CD4-positive, alpha-beta T cell treated with Interleukin-1 beta for 1 hour (primary cell): ENCODE results near the gene CYP2C18.
"Not testable (repeated sequence)": the region's sequence is repeated elsewhere in the genome, so short reads cannot be mapped to it uniquely, and the experiment has no call there.

Experiments used
- DNase-seq, 2 donors: peaks; one replicate each; pipeline ENCODE4 v3.0.0-alpha.2; 2020 to 2022

CYP2C18 gene

GRCh38 chr10:94747838-94748237 lies 64.3 kb downstream of the CYP2C18 start:
- DNase-seq, result no peak

DNA sequence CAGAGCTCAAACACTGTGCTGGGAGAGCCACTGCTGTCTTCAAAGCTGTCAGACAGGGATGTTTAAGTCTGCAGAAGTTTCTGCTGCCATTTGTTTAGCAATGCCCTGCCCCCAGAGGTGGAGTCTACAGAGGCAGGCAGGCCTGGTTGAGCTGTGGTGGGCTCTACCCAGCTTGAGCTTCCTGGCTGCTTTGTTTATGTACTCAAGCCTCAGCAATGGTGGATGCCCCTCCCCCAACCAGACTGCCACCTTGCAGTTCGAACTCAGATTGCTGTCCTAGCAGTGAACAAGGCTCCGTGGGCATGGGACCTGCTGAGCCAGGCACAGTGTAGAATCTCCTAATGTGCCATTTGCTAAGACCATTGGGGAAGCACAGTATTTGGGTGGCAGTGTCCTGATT lies 74.4 kb downstream of the CYP2C18 start:
- DNase-seq, result no peak

- no peak for DNase-seq
Observed at GRCh38 chr10:94760586-94761178, 77.2 kb downstream of the CYP2C18 start.

GRCh38 chr10:94762393-94762792 lies 78.9 kb downstream of the CYP2C18 start, which contains the start of gene CYP2C19:
Gene CYP2C19 (plus strand): TSS chr10:94762681. CDS start chr10:94762706, 25 bp downstream.
- no peak for DNase-seq

DNA sequence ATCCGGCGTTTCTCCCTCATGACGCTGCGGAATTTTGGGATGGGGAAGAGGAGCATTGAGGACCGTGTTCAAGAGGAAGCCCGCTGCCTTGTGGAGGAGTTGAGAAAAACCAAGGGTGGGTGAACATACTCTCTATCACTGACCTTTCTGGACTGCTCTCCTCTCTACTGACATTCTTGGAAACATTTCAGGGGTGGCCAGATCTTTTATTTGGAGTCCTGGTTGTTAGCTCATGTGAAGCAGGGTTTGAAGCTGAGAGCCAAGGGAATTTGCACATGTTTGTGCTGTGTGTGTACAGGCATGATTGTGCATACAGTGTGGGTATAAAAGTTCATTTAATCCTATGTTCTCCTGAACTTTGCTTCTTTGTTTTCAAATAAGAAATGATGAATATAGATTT lies 91.9 kb downstream of the CYP2C18 start:
- DNase-seq, result not testable (repeated sequence)

DNA sequence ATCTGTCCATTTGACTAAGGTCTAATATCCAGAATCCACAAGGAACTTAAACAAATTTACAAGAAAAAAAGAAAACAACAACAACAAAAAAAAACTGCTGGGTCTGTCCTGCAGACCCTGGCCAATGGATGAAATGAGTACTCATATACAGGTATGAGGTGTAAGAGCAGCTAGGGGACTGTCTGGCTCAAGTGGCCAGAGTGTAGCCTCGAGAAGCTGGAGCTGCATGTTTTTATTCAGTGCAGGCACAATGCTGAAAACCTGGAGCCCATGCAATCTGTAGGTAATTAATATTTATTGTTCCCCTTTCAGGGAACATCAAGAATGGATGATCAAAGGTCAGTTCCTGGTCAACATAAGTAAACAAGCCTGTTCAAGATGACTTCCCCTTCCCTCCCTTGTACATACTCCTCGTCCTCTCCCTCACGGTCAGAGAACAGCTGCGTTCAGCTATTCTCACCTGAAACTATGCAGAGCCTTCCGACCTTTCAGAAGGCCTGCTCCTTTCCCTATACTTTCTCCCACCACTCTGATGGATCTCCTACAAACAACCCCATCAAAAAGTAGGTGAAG lies 94.4 kb downstream of the CYP2C18 start:
- DNase-seq, result no peak

GRCh38 chr10:94780844-94781243 lies 97.3 kb downstream of the CYP2C18 start:
- no peak for DNase-seq

DNA sequence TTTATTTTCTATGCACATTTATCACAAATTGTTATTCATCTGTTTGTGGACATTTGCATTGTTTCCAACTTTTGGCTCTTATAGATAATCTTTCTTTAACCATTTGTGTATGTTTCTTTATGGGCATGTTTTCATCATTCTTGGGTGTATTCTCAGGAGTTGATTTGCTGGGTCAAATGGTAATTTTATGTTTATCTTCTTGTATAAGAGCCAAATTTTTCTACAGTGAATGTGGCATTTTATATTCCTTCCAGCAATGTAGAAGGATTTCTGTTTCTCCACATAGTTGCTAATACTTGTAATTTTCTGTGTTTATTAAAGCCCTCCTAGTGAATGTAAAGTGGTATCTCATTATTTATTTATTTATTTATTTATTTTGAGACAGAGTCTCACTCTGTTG lies 100.7 kb downstream of the CYP2C18 start:
- no peak for DNase-seq

GRCh38 chr10:94785211-94785610 lies 101.7 kb downstream of the CYP2C18 start:
- no peak for DNase-seq
